GM12878 (cell line): ENCODE results near the gene YEATS4. TPM values are rescaled to one million over a fixed set of nuclear protein-coding genes. Genes with fewer than 3 reads are reported as not detected.

Experiments
- BACH1 ChIP-seq: fragments of 450-650 bp; IDR thresholded peaks from 2 replicates; pipeline ENCODE4 v1.6.1; 2017; ENCODE audit warnings: mild to moderate bottlenecking, borderline replicate concordance
- CHD4 ChIP-seq: fragments of 200-600 bp; sonication (generic); IDR thresholded peaks from 2 replicates; pipeline ENCODE4 v1.6.1; 2016; ENCODE audit warnings: mild to moderate bottlenecking
- E2F8 ChIP-seq: fragments of 450-650 bp; IDR thresholded peaks from 2 replicates; pipeline ENCODE4 v1.6.1; 2018; ENCODE audit warnings: mild to moderate bottlenecking, low read depth, moderate library complexity; ENCODE audit not compliant: partially characterized antibody
- EGR1 ChIP-seq, 2 experiments: IDR thresholded peaks; 1 replicate in 1 of 2; 2 replicates in 1 of 2; pipeline ENCODE4 v1.6.1; 2011 to 2012; ENCODE audit warnings: low read depth in 2 of 2, low read length in 2 of 2, borderline replicate concordance in 1 of 2, mild to moderate bottlenecking in 1 of 2, moderate library complexity in 1 of 2
- IRF4 ChIP-seq: IDR thresholded peaks from 2 replicates; pipeline ENCODE4 v1.6.1; 2011; ENCODE audit warnings: low read depth, low read length
- RB1 ChIP-seq: fragments of 450-650 bp; formaldehyde crosslinking; IDR thresholded peaks from 2 replicates; pipeline ENCODE4 v1.6.1; 2017; ENCODE audit warnings: mild to moderate bottlenecking, borderline replicate concordance
- SRF ChIP-seq, 2 experiments: IDR thresholded peaks; 2 replicates each; pipeline ENCODE4 v1.6.1; 2011; ENCODE audit warnings: low read depth in 2 of 2, low read length in 2 of 2, mild to moderate bottlenecking in 1 of 2, moderate library complexity in 1 of 2
- TAF1 ChIP-seq: IDR thresholded peaks from 2 replicates; pipeline ENCODE4 v1.6.1; 2011; ENCODE audit warnings: mild to moderate bottlenecking, low read depth, low read length, borderline replicate concordance
- ZNF592 ChIP-seq: fragments of 450-650 bp; IDR thresholded peaks from 2 replicates; pipeline ENCODE4 v1.6.1; 2017; ENCODE audit warnings: mild to moderate bottlenecking, moderate library complexity
- polyA plus RNA-seq, 11 experiments: library from polyadenylated mRNA; depleted of rRNA in 4 of 11; unstranded in 6 of 11; stranded (reverse) in 5 of 11; fragments of >200 nt; fragmentation: Nextera tagmentation in 4 of 11; fragmentation: Illumina TruSeq in 1 of 11; extraction: Ambion mirVana in 4 of 11; extraction: Trizol in 1 of 11; gene quantifications; 1 replicate in 1 of 11; 2 replicates in 10 of 11; pipeline versions ENCODE4 v1.2.1 to v1.2.3, GENCODE V29; 2011 to 2016; ENCODE audit warnings: inconsistent platforms in 2 of 11, missing spikeins in 2 of 11, low read depth in 1 of 11
- total RNA-seq, 4 experiments: library from RNA; depleted of rRNA in 3 of 4; stranded (reverse); fragments of >200 nt in 3 of 4; fragmentation: Illumina TruSeq in 1 of 4; extraction: Trizol in 1 of 4; gene quantifications; 2 replicates each; pipeline versions ENCODE4 v1.2.1 to v1.2.3, GENCODE V29; 2013 to 2021
- TF ChIP-seq, protein P1 (sequence below): fragments of 450-650 bp; IDR thresholded peaks from 2 replicates; pipeline ENCODE4 v1.6.1; 2016; ENCODE audit warnings: mild to moderate bottlenecking, moderate library complexity, borderline replicate concordance

Gene YEATS4
- total and polyA plus RNA-seq, 10 of the 15 experiments (the other 5 are each of a cell fraction or from before 2014, with no cell fraction given): 23.8 to 45.4 (median 36.8) TPM

DNA sequence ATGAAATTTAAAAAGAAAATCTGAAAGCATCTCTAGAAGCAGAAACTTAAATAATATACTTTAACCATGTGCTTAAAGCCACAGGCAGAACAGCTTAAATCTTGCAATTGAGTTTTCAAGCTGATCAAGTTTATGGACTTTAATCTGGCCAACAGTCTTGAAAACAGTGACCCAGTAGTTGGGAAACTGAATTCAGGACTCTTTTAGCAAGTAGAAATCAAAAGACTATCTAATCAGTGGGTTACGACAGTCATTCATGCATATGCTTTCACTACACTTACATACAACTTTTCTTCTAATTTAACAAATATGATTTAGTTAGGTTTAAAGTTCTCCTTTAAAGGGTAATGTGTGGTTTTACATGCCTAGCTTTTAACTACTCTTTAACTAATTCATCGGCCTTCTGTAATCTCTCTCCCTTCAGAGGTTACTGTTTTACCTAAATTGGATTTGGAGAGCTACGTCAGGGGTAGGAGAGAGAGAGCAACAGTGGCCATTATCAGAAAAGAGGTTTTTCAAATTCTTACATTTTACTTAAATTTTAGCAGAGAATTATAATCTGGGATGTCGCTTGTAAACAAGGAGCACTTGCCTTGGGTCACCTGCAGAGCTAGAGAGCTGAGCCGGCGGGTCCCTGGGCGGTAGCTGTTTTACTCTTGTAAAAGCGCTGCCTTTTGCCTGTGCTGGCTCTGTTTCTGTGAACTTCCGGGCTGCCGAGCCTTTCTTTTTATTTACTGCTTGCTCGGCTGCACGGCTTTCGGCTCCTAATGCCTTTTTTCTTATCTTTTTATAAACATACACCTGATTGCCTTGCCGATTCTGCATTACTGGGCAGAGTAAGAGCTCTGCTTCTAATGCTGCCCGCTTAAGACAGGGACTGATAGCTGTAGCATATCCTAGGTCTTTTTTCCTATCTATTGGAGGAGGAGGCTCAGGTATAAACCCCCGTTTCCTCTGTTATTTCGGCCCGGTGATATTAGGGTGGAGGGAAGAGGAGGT lies 28.8 kb upstream of the YEATS4 start (continued):
- TF ChIP-seq ZNF592 (0 out of 2 replicates have a peak, but pooled peaks have one; percentile 28), EGR1 (IDR thresholded peaks at IDR 0.05; ENCODE audit: borderline replicate concordance in 1 of 2, low read depth in 2 of 2, low read length in 2 of 2) (no peak), RB1 (no peak), BACH1 (no peak), SRF (IDR thresholded peaks at IDR 0.05; ENCODE audit: low read depth in 2 of 2, low read length in 2 of 2) (peak in 1 of 2 experiments; percentile 77; a peak in 2 of 4 replicates), IRF4 (no peak), CHD4 (no peak), E2F8 (no peak), TAF1 (peak; percentile 71)
- TF ChIP-seq, protein P1, sequence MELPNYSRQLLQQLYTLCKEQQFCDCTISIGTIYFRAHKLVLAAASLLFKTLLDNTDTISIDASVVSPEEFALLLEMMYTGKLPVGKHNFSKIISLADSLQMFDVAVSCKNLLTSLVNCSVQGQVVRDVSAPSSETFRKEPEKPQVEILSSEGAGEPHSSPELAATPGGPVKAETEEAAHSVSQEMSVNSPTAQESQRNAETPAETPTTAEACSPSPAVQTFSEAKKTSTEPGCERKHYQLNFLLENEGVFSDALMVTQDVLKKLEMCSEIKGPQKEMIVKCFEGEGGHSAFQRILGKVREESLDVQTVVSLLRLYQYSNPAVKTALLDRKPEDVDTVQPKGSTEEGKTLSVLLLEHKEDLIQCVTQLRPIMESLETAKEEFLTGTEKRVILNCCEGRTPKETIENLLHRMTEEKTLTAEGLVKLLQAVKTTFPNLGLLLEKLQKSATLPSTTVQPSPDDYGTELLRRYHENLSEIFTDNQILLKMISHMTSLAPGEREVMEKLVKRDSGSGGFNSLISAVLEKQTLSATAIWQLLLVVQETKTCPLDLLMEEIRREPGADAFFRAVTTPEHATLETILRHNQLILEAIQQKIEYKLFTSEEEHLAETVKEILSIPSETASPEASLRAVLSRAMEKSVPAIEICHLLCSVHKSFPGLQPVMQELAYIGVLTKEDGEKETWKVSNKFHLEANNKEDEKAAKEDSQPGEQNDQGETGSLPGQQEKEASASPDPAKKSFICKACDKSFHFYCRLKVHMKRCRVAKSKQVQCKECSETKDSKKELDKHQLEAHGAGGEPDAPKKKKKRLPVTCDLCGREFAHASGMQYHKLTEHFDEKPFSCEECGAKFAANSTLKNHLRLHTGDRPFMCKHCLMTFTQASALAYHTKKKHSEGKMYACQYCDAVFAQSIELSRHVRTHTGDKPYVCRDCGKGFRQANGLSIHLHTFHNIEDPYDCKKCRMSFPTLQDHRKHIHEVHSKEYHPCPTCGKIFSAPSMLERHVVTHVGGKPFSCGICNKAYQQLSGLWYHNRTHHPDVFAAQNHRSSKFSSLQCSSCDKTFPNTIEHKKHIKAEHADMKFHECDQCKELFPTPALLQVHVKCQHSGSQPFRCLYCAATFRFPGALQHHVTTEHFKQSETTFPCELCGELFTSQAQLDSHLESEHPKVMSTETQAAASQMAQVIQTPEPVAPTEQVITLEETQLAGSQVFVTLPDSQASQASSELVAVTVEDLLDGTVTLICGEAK: no peak
